ENCODE data around the gene CHMP2A.

The CHMP2A gene

DNA sequence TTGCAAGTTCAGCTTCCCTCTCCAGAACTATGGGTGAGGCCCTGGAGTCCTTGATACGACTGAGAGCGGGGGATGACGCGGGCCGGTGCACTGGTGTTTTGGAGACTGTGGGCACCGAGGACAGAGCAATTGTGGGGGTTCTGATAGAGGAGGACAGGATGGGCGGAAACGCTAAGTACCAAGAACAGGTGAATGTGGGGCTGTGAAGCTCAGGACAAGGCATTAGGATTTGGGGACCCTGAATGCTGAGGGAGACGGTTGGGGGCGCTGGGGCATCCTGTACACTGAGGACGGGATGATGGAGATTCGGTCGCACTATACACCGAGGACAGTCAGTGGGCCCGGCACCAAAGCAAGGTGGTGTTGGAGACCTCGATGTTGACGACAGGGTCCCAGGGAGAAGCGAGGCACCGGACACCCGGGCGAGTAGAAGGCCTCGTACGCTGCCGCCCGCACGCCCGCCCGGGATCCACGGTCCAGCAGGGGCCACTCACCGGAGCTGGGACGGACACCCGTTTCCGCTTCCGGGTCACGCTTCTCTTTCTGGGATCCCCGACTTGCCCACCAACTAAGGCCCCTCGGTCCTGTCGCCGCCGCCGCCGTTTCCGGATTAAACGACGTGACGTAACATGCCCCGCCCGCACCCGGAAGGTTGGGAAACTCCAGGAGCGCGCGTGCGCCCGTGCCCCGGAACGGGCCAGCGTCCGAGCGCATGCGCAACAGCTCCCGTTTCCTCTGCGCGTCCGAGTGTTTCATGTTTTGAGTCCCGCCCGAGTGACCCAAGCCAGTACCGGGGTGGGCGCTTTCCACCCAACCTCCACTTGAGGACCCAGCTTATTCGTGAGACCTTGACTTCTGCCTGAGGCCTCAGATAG lies at the start of gene CHMP2A:
Gene CHMP2A (minus strand): TSS at position 612 of the 875 bp plus-strand sequence. CDS start 893 bp downstream, outside the sequence.
- Histone ChIP-seq H3K9me3 (ENCODE audit: control insufficient read depth in 2 of 2, low read length in 2 of 2) (no peaks in the 10 kb centered on the region), H3K4me3 (ENCODE audit: low read length in 2 of 2) (peak within 1 kb of the TSS; percentile 97 to 99), H3K27me3 (ENCODE audit: control insufficient read depth in 2 of 2, insufficient read depth in 2 of 2, low read length in 2 of 2) (no peaks in the 10 kb centered on the region), H3K36me3 (ENCODE audit: control insufficient read depth in 2 of 2, insufficient read depth in 2 of 2, low read length in 2 of 2) (peaks cover 41 to 42% of the 10 kb centered on the region in 2 donors), H3K4me1 (ENCODE audit: control insufficient read depth in 2 of 2, insufficient read depth in 2 of 2, low read length in 2 of 2) (peaks cover 36 to 37% of the 10 kb centered on the region in 2 donors), H3K27ac (ENCODE audit: low read depth in 2 of 2, low read length in 2 of 2) (peak within 1 kb of the TSS; percentile 95 to 97), H3K9ac (ENCODE audit: low read depth in 1 of 2, low read length in 2 of 2) (peak within 1 kb of the TSS; percentile 96 to 98)

GRCh38 chr19:58586133-58586765 lies 31.3 kb upstream of the CHMP2A start:
- H3K4me3 ChIP-seq (ENCODE audit: low read length in 2 of 2) = no peak overlapping the region
- peaks cover 10 to 19% of the 10 kb centered on the region in 2 donors for H3K36me3 ChIP-seq (ENCODE audit: control insufficient read depth in 2 of 2, insufficient read depth in 2 of 2, low read length in 2 of 2)
- no peaks in the 10 kb centered on the region for H3K9me3 ChIP-seq (ENCODE audit: control insufficient read depth in 2 of 2, low read length in 2 of 2)
- H3K4me1 ChIP-seq (ENCODE audit: control insufficient read depth in 2 of 2, insufficient read depth in 2 of 2, low read length in 2 of 2) = peaks cover 0 to 2% of the 10 kb centered on the region in 2 donors
- no peak overlapping the region for H3K9ac ChIP-seq (ENCODE audit: low read depth in 1 of 2, low read length in 2 of 2)
- no peak overlapping the region for H3K27ac ChIP-seq (ENCODE audit: low read depth in 2 of 2, low read length in 2 of 2)
- no peaks in the 10 kb centered on the region for H3K27me3 ChIP-seq (ENCODE audit: control insufficient read depth in 2 of 2, insufficient read depth in 2 of 2, low read length in 2 of 2)

DNA sequence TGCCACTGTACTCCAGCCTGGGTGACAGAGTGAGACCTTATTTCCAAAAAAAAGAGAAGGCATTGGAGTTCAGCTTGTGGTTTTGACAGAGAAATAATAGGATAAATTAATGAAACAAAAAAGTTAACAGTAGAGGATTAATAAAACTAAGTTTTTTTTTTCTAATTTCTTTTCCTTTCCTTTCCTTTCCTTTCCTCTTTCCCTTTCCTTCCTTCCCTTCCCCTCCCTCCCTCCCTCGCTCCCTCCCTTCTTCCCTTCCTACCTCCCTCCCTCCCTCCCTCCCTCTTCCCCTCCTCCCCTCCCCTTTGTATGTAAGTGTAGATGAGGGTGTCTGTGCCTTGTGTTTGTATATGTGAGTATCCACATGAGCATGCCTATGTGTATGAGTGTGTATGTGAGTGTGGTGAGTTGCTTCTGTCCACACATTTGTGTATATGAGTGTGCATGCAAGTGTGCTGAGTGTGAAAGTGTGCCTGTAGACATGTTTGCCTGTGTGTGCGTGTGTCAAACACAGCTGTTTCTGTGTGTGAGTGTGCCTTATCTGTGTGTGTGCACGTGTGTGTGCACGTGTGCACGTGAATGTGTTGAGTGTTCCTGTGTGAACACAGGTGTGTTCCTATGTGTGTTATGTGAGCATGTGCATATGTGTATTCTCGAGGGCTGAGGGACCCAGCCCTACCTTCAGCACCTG lies 30.7 kb upstream of the CHMP2A start:
- Histone ChIP-seq H3K27ac (ENCODE audit: low read depth in 2 of 2, low read length in 2 of 2) (no peak overlapping the region), H3K9ac (ENCODE audit: low read depth in 1 of 2, low read length in 2 of 2) (no peak overlapping the region), H3K4me3 (ENCODE audit: low read length in 2 of 2) (no peak overlapping the region), H3K27me3 (ENCODE audit: control insufficient read depth in 2 of 2, insufficient read depth in 2 of 2, low read length in 2 of 2) (no peaks in the 10 kb centered on the region), H3K4me1 (ENCODE audit: control insufficient read depth in 2 of 2, insufficient read depth in 2 of 2, low read length in 2 of 2) (peaks cover 2 to 3% of the 10 kb centered on the region in 2 donors), H3K9me3 (ENCODE audit: control insufficient read depth in 2 of 2, low read length in 2 of 2) (no peaks in the 10 kb centered on the region), H3K36me3 (ENCODE audit: control insufficient read depth in 2 of 2, insufficient read depth in 2 of 2, low read length in 2 of 2) (peaks cover 10 to 19% of the 10 kb centered on the region in 2 donors)

DNA sequence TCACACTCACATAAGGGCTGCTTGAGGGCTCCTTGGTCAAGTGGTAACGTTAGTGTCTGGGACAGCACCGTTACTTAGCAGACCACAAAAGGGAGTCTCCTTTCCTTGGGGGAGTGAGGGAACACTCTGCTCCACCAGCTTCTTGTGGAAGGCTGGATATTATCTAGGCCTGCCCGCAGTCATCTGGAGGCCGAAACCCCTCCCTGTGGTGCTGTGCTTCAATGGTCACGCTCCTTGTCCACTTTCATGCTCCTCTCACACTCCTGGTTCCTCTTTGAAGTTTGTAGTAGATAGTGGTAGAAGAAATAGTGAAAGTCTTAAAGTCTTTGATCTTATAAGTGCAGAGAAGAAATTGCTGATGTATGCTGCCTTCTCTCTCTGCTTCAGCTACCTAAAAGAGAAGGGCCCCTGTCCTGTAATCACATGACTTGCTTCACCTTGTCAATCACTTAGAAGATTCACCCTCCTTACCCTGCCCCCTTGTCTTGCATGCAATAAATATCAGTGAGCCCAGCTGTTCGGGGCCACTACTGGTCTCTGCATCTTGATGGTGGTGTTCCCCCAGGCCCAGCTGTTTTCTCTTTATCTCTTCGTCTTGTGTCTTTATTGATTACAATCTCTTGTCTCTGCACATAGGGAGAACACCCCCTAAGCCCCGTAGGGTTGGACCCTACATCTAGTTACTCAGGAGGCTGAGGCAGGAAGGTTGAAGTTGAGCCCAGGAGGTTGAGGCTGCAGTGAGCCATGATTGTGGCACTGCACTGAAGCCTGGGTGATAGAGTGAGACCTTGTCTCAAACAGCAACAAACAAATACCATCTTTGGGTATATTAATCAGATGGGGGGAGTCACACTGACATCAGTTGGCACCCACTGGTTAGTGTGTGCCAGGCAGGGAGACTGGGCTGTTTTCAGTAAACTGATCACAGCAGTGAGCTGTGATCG lies 29.9 kb upstream of the CHMP2A start:
- no peak overlapping the region for H3K9ac ChIP-seq (ENCODE audit: low read depth in 1 of 2, low read length in 2 of 2)
- H3K4me1 ChIP-seq (ENCODE audit: control insufficient read depth in 2 of 2, insufficient read depth in 2 of 2, low read length in 2 of 2) = peaks cover 2 to 3% of the 10 kb centered on the region in 2 donors
- H3K27me3 ChIP-seq (ENCODE audit: control insufficient read depth in 2 of 2, insufficient read depth in 2 of 2, low read length in 2 of 2) = no peaks in the 10 kb centered on the region
- peaks cover 10 to 19% of the 10 kb centered on the region in 2 donors for H3K36me3 ChIP-seq (ENCODE audit: control insufficient read depth in 2 of 2, insufficient read depth in 2 of 2, low read length in 2 of 2)
- no peaks in the 10 kb centered on the region for H3K9me3 ChIP-seq (ENCODE audit: control insufficient read depth in 2 of 2, low read length in 2 of 2)
- H3K27ac ChIP-seq (ENCODE audit: low read depth in 2 of 2, low read length in 2 of 2) = no peak overlapping the region
- H3K4me3 ChIP-seq (ENCODE audit: low read length in 2 of 2) = no peak overlapping the region

- Histone ChIP-seq H3K9me3 (ENCODE audit: control insufficient read depth in 2 of 2, low read length in 2 of 2) (no peaks in the 10 kb centered on the region), H3K4me1 (ENCODE audit: control insufficient read depth in 2 of 2, insufficient read depth in 2 of 2, low read length in 2 of 2) (peaks cover 2 to 3% of the 10 kb centered on the region in 2 donors), H3K9ac (ENCODE audit: low read depth in 1 of 2, low read length in 2 of 2) (no peak overlapping the region), H3K27me3 (ENCODE audit: control insufficient read depth in 2 of 2, insufficient read depth in 2 of 2, low read length in 2 of 2) (no peaks in the 10 kb centered on the region), H3K27ac (ENCODE audit: low read depth in 2 of 2, low read length in 2 of 2) (no peak overlapping the region), H3K4me3 (ENCODE audit: low read length in 2 of 2) (no peak overlapping the region), H3K36me3 (ENCODE audit: control insufficient read depth in 2 of 2, insufficient read depth in 2 of 2, low read length in 2 of 2) (peaks cover 10 to 19% of the 10 kb centered on the region in 2 donors)
Measured at GRCh38 chr19:58582985-58583384, 28.1 kb upstream of the CHMP2A start.

- H3K4me3 ChIP-seq (ENCODE audit: low read length in 2 of 2) = no peak overlapping the region
- peaks cover 10 to 19% of the 10 kb centered on the region in 2 donors for H3K36me3 ChIP-seq (ENCODE audit: control insufficient read depth in 2 of 2, insufficient read depth in 2 of 2, low read length in 2 of 2)
- H3K9me3 ChIP-seq (ENCODE audit: control insufficient read depth in 2 of 2, low read length in 2 of 2) = no peaks in the 10 kb centered on the region
- no peaks in the 10 kb centered on the region for H3K27me3 ChIP-seq (ENCODE audit: control insufficient read depth in 2 of 2, insufficient read depth in 2 of 2, low read length in 2 of 2)
- no peak overlapping the region for H3K9ac ChIP-seq (ENCODE audit: low read depth in 1 of 2, low read length in 2 of 2)
- H3K4me1 ChIP-seq (ENCODE audit: control insufficient read depth in 2 of 2, insufficient read depth in 2 of 2, low read length in 2 of 2) = peaks cover 2 to 3% of the 10 kb centered on the region in 2 donors
- peak overlapping the region in 1 of 2 donors; percentile 28 for H3K27ac ChIP-seq (ENCODE audit: low read depth in 2 of 2, low read length in 2 of 2)
Measured at GRCh38 chr19:58581227-58582141, 26.6 kb upstream of the CHMP2A start.

GRCh38 chr19:58579473-58580142 lies 24.7 kb upstream of the CHMP2A start:
- Histone ChIP-seq H3K4me1 (ENCODE audit: control insufficient read depth in 2 of 2, insufficient read depth in 2 of 2, low read length in 2 of 2) (peaks cover 6 to 8% of the 10 kb centered on the region in 2 donors), H3K36me3 (ENCODE audit: control insufficient read depth in 2 of 2, insufficient read depth in 2 of 2, low read length in 2 of 2) (peaks cover 10 to 19% of the 10 kb centered on the region in 2 donors), H3K9me3 (ENCODE audit: control insufficient read depth in 2 of 2, low read length in 2 of 2) (no peaks in the 10 kb centered on the region), H3K9ac (ENCODE audit: low read depth in 1 of 2, low read length in 2 of 2) (no peak overlapping the region), H3K27ac (ENCODE audit: low read depth in 2 of 2, low read length in 2 of 2) (no peak overlapping the region), H3K27me3 (ENCODE audit: control insufficient read depth in 2 of 2, insufficient read depth in 2 of 2, low read length in 2 of 2) (no peaks in the 10 kb centered on the region), H3K4me3 (ENCODE audit: low read length in 2 of 2) (no peak overlapping the region)

- H3K36me3 ChIP-seq (ENCODE audit: control insufficient read depth in 2 of 2, insufficient read depth in 2 of 2, low read length in 2 of 2) = peaks cover 10 to 14% of the 10 kb centered on the region in 2 donors
- no peak overlapping the region for H3K27ac ChIP-seq (ENCODE audit: low read depth in 2 of 2, low read length in 2 of 2)
- H3K9me3 ChIP-seq (ENCODE audit: control insufficient read depth in 2 of 2, low read length in 2 of 2) = no peaks in the 10 kb centered on the region
- no peaks in the 10 kb centered on the region for H3K27me3 ChIP-seq (ENCODE audit: control insufficient read depth in 2 of 2, insufficient read depth in 2 of 2, low read length in 2 of 2)
- no peak overlapping the region for H3K9ac ChIP-seq (ENCODE audit: low read depth in 1 of 2, low read length in 2 of 2)
- H3K4me3 ChIP-seq (ENCODE audit: low read length in 2 of 2) = no peak overlapping the region
- H3K4me1 ChIP-seq (ENCODE audit: control insufficient read depth in 2 of 2, insufficient read depth in 2 of 2, low read length in 2 of 2) = peaks cover 12 to 15% of the 10 kb centered on the region in 2 donors
Measured at GRCh38 chr19:58578012-58578925, 23.4 kb upstream of the CHMP2A start.
